Measurements from ENCODE around the gene CEP131.

Gene CEP131

DNA sequence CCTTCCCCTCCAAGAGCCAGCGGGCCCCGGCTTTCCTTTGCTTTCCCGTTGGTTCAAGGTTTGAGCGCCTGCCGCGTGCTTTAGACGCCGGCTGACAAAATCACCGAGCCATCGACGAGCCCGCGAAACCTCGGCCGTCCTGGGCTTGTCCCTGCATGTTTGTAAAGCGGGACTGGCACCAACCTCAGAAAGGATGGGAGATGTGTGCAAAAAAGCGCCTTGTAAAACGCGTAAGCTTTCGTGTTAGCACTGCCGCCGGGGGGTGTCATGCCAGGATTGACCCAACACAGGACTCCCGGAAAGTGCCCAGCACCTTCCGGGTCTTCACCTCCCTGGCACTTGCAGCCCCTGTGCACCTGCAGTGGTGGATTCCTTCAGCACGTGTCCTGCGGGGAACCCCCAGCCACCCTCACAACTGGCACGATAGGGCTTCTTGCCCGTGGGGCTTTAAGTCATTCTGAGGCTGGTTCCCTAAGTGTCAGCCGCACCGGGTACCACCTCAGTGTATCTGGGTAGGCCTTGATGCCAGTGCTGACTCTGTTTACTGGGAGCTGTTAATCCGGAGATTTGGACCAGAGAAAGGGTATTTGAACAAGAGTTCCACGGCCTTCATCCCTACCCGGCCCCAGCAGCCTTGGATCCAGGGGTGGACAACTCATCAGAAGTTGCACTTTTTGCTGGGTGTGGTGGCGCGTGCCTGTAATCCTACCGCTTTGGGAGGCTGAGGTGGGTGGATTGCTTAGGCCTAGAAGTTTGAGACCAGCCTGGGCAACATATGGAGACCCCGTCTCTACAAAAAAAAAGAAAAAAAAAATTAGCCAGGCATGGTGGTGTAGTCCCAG is 17.2 kb upstream of the CEP131 start:
- in situ Hi-C loops (cut with HindIII; ENCODE audit: low sequenced_read_pairs): no loop called here

DNA sequence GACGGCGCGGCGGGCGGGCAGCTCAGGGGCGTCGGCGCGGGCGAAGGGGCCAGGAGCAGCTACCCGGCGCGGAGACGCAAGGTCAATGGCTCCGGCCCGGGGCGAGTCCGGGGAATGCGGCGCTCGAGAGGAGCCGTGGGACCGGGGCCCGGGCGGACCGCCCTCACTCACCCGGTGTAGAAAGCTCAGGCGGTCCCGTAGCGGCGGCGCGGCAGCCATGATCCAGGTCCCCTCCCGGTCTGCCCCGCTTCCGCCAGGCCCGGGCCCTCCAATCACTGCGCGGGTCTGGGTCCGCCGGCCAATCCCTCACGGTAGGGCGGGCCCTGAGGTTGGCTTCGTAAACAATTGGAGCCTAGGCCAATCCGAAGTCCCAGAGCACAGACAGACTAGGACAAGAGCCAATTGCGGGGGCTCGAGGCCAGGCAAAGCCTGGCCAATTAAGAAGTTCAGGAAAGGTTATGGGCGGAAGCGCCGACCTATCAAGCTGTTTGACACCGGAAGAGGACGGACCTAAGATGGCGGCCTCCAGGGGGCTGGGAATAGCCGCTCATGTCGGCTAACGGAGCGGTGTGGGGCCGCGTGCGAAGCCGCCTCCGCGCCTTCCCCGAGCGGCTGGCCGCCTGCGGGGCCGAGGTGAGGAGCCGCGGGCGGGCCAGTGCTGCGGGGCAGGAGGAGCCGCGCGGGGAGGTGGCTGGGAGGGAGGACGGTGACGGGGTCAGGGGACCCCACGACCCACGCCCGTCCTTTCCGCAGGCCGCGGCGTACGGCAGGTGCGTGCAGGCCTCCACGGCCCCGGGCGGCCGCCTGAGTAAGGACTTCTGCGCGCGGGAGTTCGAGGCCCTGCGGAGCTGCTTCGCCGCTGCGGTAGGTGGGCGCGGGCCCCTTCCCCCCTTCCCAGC is 16.3 kb upstream of the CEP131 start, which contains the start of the genes NDUFAF8 and TEPSIN:
Gene NDUFAF8, plus strand, starts transcription at position 504 of the 899 bp plus-strand sequence. Its CDS starts 46 bp downstream, at position 550.
Gene TEPSIN, minus strand, starts transcription at position 241 of the 899 bp plus-strand sequence. Its CDS starts 22 bp downstream, at position 219.
- in situ Hi-C loops (cut with HindIII; ENCODE audit: low sequenced_read_pairs): no loop called here

DNA sequence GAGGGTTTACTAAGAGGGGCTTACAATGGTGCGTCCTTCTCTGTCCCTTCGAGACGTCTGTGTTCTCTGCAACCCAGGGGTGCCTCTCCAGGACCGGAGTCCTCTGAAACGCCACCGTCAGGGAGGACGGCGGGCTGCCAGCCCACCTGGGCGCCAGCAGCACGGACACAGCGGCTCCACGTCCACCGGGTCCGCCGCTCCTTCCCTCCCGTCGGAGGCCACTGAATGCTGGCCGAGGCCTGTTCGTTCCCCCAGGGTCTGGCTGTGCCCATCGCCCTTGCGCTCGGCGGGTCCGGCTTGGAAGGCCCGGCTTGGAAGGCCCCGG is 15.7 kb upstream of the CEP131 start:
- in situ Hi-C loops (cut with HindIII; ENCODE audit: low sequenced_read_pairs): no loop called here

DNA sequence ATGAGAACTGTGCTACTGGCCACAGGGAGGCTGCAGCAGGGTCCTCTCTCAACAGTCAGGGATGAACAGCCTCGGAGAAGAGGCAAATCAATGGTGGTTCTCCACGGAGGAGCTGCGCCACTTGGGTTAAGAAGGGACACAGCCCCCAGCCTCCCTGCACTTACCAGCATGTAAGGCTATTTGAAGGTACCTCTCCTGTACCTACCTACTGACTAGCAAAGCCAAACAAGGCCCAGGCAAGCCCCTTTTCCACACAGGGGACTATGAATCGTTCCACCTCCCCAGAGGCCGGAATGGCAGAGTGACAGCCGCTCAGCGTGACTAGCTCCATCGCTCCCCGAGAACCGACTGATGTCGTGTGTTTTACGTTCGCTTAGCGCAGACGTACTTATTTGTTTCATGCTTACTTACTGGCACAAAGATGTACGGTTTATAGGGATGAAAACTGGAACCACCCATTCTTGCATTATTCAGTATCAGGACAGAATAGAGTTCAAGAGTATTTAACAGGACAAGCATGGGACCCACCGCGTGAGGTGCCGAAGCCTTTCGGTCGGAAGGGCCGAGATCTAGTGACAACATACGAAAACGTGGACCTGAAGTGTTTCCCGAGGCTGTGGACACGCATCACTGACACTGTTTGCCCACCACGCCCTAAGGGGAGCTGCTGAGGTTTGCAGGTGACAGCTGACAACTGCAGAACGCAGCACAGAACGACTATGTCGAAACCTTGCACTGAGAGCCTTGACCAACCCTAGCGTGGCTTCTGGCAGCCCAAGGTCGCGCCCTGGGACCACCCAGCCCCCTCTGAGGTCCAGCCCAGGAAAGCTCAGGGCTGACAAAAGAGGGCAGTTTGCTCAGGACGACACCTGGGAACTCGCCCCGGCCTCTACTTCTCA is 15.1 kb upstream of the CEP131 start:
- in situ Hi-C loops (cut with HindIII; ENCODE audit: low sequenced_read_pairs): no loop called here

DNA sequence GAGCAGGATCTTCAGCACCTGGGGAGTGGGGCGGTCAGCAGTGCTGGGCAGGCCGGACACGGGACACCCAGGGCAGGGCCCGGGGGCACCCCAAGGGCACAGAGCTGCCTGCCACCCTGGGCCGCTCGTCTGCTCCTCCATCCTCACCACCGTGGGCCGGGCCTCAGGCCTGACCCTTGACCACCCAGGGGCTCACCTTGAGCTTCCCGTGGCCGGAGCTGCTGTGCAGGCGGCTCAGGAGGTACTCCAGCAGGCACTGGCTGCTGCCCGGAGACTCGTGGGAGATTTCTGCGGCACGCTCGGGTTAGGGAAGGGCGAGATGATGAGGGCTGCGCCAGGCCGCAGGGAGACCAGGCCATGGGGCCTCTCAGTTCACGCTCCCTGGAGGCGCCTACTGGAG is 14.0 kb upstream of the CEP131 start:
- in situ Hi-C loops (cut with HindIII; ENCODE audit: low sequenced_read_pairs): no loop called here

- in situ Hi-C loops (cut with HindIII; ENCODE audit: low sequenced_read_pairs): no loop called here
These were observed 13.3 kb upstream of the CEP131 start for GRCh38 chr17:81235822-81236740.

- in situ Hi-C loops (cut with HindIII; ENCODE audit: low sequenced_read_pairs): no loop called here
These were observed 12.4 kb upstream of the CEP131 start for GRCh38 chr17:81234940-81235821.

DNA sequence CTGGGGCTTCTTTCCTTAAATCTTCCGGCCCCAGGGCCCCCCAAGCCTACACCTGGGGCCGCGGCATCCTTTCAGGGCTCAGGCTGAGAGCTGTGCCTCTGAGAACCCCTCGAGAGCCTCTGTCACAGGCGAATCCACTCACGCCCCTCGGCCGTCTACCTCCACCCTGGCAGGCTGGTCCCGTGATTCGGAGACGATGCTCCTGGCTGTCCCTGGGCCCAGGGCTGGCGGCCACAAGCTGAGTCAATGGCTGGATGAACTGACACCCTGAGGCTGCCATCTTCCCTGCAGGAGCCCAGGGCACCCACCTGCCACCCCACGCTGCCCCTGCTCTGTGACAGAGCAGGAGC is 11.7 kb upstream of the CEP131 start:
- in situ Hi-C loops (cut with HindIII; ENCODE audit: low sequenced_read_pairs): no loop called here

- in situ Hi-C loops (cut with HindIII; ENCODE audit: low sequenced_read_pairs): no loop called here
These were observed 11.2 kb upstream of the CEP131 start for GRCh38 chr17:81233811-81234505.

DNA sequence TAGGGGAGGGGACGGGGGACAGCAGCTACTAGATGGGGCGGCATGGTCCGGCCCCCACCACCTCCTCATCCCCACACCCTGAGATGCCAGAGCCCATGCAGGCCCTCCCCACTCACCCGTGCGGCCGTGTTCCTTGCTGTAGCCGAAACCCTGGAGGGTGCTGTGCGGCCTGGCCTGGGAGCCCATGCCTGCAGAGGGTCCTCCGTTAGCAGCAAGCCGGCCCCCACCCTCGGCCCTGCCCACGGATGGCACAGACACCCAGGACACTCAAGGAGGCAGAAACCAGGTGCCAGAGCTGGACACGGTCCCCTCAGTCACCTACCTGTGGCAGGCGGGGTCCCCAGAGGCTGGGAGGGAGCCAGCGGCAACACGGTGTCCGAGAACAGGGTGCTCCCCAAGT is 10.6 kb upstream of the CEP131 start:
- in situ Hi-C loops (cut with HindIII; ENCODE audit: low sequenced_read_pairs): no loop called here

GRCh38 chr17:81232616-81233241 is 10.0 kb upstream of the CEP131 start:
- in situ Hi-C loops (cut with HindIII; ENCODE audit: low sequenced_read_pairs): no loop called here

DNA sequence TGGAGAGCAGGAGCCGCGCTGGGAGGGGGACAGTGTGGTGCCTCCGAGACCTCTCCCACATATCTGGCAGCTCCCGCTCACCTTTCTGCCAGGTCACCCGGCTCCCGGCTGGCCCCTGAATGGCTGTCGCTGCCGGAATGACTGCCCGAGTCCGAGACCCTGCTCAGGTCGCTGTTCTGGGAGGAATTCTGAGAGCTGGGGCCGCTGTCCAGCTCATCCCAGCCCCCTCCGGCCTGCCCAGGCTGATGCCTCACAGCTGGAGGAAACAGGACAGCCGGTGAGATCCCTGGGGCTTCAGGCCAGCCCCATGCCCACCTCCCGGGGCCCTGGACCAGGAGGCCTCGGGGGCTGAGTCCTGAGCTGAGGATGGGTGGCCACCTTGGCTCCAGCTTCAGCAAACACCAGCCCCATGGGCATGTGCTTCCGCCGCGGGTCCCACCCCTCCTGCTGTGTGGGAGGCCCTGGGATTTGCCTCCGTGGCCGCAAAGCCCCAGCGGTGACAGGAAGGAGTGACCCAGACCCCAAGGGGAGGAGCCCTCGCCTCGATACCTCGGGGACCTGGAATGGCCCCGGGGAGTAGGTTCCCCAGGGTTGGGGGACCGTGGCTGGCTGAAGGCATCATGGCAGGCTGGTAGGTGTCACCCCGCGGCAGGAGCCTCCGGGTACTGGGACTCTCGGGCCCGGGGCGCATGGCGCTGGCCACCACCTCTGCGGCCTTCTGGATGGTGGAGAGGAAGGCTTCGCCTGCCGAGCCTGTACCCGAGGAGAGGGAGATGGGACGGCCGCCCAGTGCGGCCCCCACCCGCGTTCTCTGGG is 9.2 kb upstream of the CEP131 start:
- in situ Hi-C loops (cut with HindIII; ENCODE audit: low sequenced_read_pairs): no loop called here

DNA sequence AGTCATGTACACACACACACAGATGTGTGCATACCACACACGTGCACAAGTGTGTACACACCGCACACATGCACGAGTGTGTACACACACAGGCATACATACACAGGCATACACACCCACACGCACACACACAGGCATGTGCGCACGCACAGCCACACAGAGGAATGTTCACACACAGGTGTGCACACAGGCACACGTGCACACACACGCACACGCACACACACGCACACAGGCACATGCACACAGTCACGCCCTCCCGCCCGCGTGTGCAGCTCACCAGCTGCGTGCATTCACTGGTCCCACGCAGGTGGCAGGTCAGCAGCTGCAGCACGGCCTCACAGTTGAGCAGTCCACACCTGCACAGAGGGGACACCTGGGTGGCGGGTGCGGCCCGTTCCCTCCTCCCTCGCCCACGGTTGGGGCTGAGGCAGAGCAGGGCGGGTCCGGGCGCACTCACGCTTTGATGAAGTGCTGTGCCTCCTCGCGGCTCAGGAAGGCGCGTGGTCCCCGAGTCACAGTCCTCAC is 8.4 kb upstream of the CEP131 start:
- in situ Hi-C loops (cut with HindIII; ENCODE audit: low sequenced_read_pairs): no loop called here

GRCh38 chr17:81230043-81230820 is 7.5 kb upstream of the CEP131 start:
- in situ Hi-C loops (cut with HindIII; ENCODE audit: low sequenced_read_pairs): no loop called here

DNA sequence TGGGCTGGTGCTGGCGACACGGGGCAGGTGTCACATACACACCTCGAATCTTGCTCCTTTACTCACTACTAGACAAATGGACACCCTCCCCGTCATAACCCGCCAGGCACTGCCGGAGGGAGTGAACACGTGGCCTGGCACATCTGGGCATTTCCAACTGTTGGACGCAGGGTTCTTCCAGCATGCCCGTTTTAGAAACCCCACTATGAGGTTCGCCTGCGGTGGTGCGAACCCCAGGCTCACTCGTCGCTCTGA is 6.8 kb upstream of the CEP131 start:
- in situ Hi-C loops (cut with HindIII; ENCODE audit: low sequenced_read_pairs): no loop called here

Measured in DLD1 (cell line).